Sigmoid colon (tissue), 4 donors: Measurements from ENCODE around the gene CNTN5.

ENCODE experiments used
- CTCF ChIP-seq, 4 experiments: fragments of 450-650 bp in 3 of 4; fragments of 200-600 bp in 1 of 4; IDR thresholded peaks; one replicate each; pipeline ENCODE4 v1.5.1; 2016 to 2019; ENCODE audit warnings: antibody characterized with exemption in 4 of 4, mild to moderate bottlenecking in 3 of 4, moderate library complexity in 2 of 4
- EP300 ChIP-seq, 4 donors: sonication (generic); formaldehyde crosslinking; IDR thresholded peaks; one replicate each; pipeline ENCODE4 v1.6.1; 2017; ENCODE audit warnings: antibody characterized with exemption in 4 of 4
- POLR2A ChIP-seq, 2 donors: fragments of 450-650 bp; IDR thresholded peaks; one replicate each; pipeline ENCODE4 v1.6.1; 2016; ENCODE audit warnings: antibody characterized with exemption in 2 of 2, mild to moderate bottlenecking in 2 of 2, moderate library complexity in 2 of 2

- TF ChIP-seq POLR2A (IDR thresholded peaks at IDR 0.05), result no peak
- TF ChIP-seq CTCF (IDR thresholded peaks at IDR 0.05), result no peak
- no peak for TF ChIP-seq EP300 (IDR thresholded peaks at IDR 0.05)
These were observed 350.5 kb downstream of the CNTN5 start for GRCh38 chr11:99371257-99371656.
